Adipocyte (in vitro differentiated cells): ENCODE data around the gene SNAI3.

Source experiments
- DNase-seq: peaks from one replicate; pipeline ENCODE4 v3.0.0-alpha.2; 2015; ENCODE audit warnings: low read depth
- H3K27me3 ChIP-seq: replicated peaks from 2 replicates; pipeline ENCODE4 v1.7.0; 2013; ENCODE audit warnings: mild to moderate bottlenecking, low read length, moderate library complexity; ENCODE audit not compliant: control insufficient read depth, insufficient read depth
- H3K36me3 ChIP-seq: 2 replicates; pipeline ENCODE4 v1.7.0; 2013; ENCODE audit warnings: low read length, mild to moderate bottlenecking, moderate library complexity; ENCODE audit not compliant: control insufficient read depth, insufficient read depth, severe bottlenecking
- H3K4me1 ChIP-seq: 2 replicates; pipeline ENCODE4 v1.7.0; 2013; ENCODE audit warnings: mild to moderate bottlenecking, low read length, moderate library complexity; ENCODE audit not compliant: control insufficient read depth, insufficient read depth
- H3K4me3 ChIP-seq: 2 replicates; pipeline ENCODE4 v1.7.0; 2013; ENCODE audit warnings: mild to moderate bottlenecking, low read length, moderate library complexity
- H3K9ac ChIP-seq: 2 replicates; pipeline ENCODE4 v1.7.0; 2013; ENCODE audit warnings: mild to moderate bottlenecking, low read length, moderate library complexity
- H3K9me3 ChIP-seq: 2 replicates; pipeline ENCODE4 v1.7.0; 2013; ENCODE audit warnings: mild to moderate bottlenecking, low read length, moderate library complexity; ENCODE audit not compliant: control insufficient read depth

SNAI3 gene

GRCh38 chr16:88650749-88651275 lies 35.5 kb downstream of the SNAI3 start, which contains the start of gene CYBA:
Gene CYBA (minus strand): TSS chr16:88651053. CDS start chr16:88651013, 40 bp downstream.
- peak; percentile 52 for DNase-seq
- H3K9me3 ChIP-seq = no peaks in the 10 kb centered on the region

DNA sequence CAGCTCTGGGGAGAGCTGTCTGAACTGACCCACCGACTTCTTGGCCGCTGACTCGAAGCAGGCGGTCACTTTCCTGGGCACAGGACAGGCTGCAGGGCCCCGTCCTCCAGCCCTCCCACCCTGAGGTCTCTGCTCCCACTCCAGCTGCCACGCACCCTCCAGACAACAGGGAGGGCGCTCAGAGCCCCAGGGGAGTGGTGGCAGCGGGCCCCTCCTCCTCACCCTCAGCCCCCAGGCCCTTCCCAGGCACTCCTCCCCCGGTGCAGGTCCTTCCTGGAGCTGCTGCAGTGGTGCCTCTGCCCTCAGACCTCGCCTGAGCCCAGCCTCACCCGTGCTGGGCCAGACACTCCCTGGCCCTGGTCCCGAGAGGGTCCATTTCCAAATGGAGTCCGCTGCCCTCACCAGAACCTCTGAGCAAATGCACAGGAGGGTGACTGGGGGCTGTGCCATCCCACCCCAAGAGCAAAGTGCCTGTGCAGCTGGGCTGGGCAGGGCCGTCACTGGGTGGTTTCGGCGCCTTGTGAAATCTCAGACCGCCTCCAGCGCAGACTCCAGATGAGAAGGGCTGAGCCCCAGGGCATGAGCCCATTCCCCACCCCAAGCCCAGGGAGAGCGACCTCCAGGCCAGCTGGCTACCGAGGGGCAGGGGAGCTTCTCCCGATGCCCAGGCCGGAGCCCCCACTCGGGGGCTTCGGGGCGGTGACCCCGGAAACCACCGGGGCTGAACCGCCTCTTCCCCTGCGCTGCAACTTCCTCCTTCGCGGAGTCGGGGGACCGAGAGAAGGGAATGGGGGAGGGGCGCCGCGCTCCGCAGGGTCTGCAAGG lies 36.2 kb downstream of the SNAI3 start:
- no peaks in the 10 kb centered on the region for H3K9me3 ChIP-seq
- peaks cover 6% of the 10 kb centered on the region for H3K4me1 ChIP-seq
- peak; percentile 27 for DNase-seq
- H3K9ac ChIP-seq = peak overlapping the region; percentile 84
- peaks cover 33% of the 10 kb centered on the region for H3K36me3 ChIP-seq
- no peaks in the 10 kb centered on the region for H3K27me3 ChIP-seq
- peak overlapping the region; percentile 80 for H3K4me3 ChIP-seq

More at GRCh38 chr16:88650749-88651275, 35.5 kb downstream of the SNAI3 start, which contains the start of gene CYBA:
- Histone ChIP-seq H3K27me3 (no peaks in the 10 kb centered on the region), H3K9ac (peak within 1 kb of the TSS; percentile 84), H3K4me3 (peak within 1 kb of the TSS; percentile 80), H3K4me1 (peaks cover 6% of the 10 kb centered on the region), H3K36me3 (peaks cover 40% of the 10 kb centered on the region)

GRCh38 chr16:88649195-88649923 lies 36.9 kb downstream of the SNAI3 start:
- Histone ChIP-seq H3K9me3 (no peaks in the 10 kb centered on the region), H3K4me3 (peak overlapping the region; percentile 80), H3K4me1 (peaks cover 6% of the 10 kb centered on the region), H3K27me3 (no peaks in the 10 kb centered on the region), H3K9ac (peak overlapping the region; percentile 84), H3K36me3 (peaks cover 26% of the 10 kb centered on the region)
- DNase-seq = no peak

GRCh38 chr16:88647178-88648070 lies 38.9 kb downstream of the SNAI3 start:
- Histone ChIP-seq H3K4me3 (no peak overlapping the region), H3K4me1 (peaks cover 6% of the 10 kb centered on the region), H3K9me3 (no peaks in the 10 kb centered on the region), H3K27me3 (no peaks in the 10 kb centered on the region), H3K9ac (no peak overlapping the region), H3K36me3 (peaks cover 6% of the 10 kb centered on the region)
- no peak for DNase-seq

DNA sequence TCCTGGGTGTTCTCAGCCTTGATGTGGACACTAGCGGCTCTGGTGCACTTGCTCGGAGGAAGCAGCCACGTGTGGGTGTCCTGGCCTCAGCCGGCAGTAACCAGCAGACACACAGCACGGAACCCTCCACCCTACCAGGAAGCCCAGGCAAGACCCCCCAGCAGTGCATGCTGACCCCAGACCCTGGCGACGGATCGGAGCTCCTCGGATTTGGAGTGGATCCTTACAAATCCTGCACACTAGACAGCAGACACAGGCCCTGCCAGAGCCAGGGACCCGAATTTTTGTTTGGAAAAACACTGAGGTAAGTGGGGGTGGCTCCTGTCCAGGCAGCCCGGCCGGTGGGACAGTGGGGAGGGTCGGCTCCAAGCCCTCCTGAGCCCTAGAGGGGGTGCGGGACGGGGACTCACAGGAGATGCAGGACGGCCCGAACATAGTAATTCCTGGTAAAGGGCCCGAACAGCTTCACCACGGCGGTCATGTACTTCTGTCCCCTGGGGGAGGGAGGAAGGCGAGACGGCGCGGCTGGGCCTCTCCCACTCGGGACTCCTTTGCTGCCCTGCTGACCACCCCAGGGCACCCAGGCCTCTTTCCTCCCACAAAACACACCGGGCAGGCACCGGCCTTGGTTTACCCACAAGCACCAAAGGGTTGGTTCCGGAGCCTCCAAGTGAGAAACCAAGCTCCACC lies 39.8 kb downstream of the SNAI3 start:
- no peak overlapping the region for H3K9ac ChIP-seq
- H3K36me3 ChIP-seq = no peaks in the 10 kb centered on the region
- DNase-seq = no peak
- H3K27me3 ChIP-seq = no peaks in the 10 kb centered on the region
- peaks cover 5% of the 10 kb centered on the region for H3K4me1 ChIP-seq
- H3K9me3 ChIP-seq = no peaks in the 10 kb centered on the region
- H3K4me3 ChIP-seq = no peak overlapping the region

DNA sequence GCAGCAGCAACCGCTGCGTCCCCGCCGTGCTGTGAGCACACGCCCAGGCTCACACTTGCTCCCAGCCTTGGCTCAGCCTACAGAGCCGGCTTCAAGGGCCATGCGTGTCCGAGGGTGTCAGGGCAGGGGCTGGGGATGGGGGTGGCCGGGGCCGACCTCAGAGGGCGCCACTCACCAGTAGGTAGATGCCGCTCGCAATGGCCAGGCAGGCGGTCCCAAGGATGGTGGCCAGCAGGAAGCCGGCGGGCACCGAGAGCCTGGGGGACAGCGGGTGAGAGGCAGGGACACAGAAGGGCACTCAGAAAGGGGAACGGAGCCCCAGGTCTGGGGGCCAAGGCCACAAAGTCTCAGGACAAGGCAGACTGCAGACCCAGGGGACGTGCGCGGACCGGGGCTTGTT lies 40.4 kb downstream of the SNAI3 start:
- H3K9me3 ChIP-seq = no peaks in the 10 kb centered on the region
- no peaks in the 10 kb centered on the region for H3K27me3 ChIP-seq
- no peaks in the 10 kb centered on the region for H3K36me3 ChIP-seq
- H3K4me3 ChIP-seq = no peak overlapping the region
- no peak for DNase-seq
- no peaks in the 10 kb centered on the region for H3K4me1 ChIP-seq
- H3K9ac ChIP-seq = no peak overlapping the region

DNA sequence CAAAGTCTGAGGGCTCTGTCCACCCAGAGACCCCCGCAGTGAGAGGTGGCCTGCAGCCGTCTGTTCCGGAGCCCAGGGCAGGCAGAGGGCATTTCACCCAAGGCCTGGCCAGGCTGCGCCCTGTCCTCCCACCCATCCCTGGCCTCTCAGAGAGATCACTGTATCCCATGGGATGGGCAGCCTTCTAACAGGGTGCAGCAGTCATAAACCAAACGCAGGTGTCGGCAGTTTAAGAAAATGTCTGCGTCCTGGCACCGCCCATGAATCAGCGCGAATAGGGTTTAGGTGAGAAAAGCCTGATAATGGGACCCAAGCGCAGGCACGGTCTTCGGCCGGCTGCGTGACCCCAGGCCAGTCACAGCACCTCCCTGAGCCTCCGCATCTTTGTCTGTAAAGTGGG lies 40.9 kb downstream of the SNAI3 start:
- H3K9ac ChIP-seq = no peak overlapping the region
- no peak overlapping the region for H3K4me3 ChIP-seq
- no peak for DNase-seq
- no peaks in the 10 kb centered on the region for H3K4me1 ChIP-seq
- no peaks in the 10 kb centered on the region for H3K36me3 ChIP-seq
- H3K9me3 ChIP-seq = no peaks in the 10 kb centered on the region
- H3K27me3 ChIP-seq = peaks cover 2% of the 10 kb centered on the region

- Histone ChIP-seq H3K4me3 (no peak overlapping the region), H3K4me1 (no peaks in the 10 kb centered on the region), H3K9me3 (no peaks in the 10 kb centered on the region), H3K9ac (no peak overlapping the region), H3K36me3 (no peaks in the 10 kb centered on the region), H3K27me3 (peaks cover 21% of the 10 kb centered on the region)
- no peak for DNase-seq
Observed at GRCh38 chr16:88643644-88643932, 42.7 kb downstream of the SNAI3 start.

- Histone ChIP-seq H3K36me3 (no peaks in the 10 kb centered on the region), H3K4me3 (no peak overlapping the region), H3K27me3 (peaks cover 26% of the 10 kb centered on the region), H3K9ac (no peak overlapping the region), H3K9me3 (no peaks in the 10 kb centered on the region), H3K4me1 (no peaks in the 10 kb centered on the region)
- no peak for DNase-seq
Observed at GRCh38 chr16:88642881-88643643, 43.2 kb downstream of the SNAI3 start.
